ENCODE results near the gene CDH13.

Gene CDH13

GRCh38 chr16:83404261-83404660, 777.5 kb downstream of the CDH13 start:
- H3K27ac ChIP-seq: no peak overlapping the region
- TF ChIP-seq CTCF (IDR thresholded peaks at IDR 0.05): no peak
- H3K36me3 ChIP-seq: no peaks in the 10 kb centered on the region
- H3K9me3 ChIP-seq: no peaks in the 10 kb centered on the region
- H3K4me1 ChIP-seq: no peaks in the 10 kb centered on the region
- H3K27me3 ChIP-seq: no peaks in the 10 kb centered on the region
- H3K4me3 ChIP-seq: no peak overlapping the region
- intact Hi-C loops (cut with DNase I; ENCODE audit: low total_unique reads): no loop called here
- DNase-seq: no peak

GRCh38 chr16:83407928-83408327, 781.2 kb downstream of the CDH13 start:
- no peak overlapping the region for H3K4me3 ChIP-seq
- TF ChIP-seq CTCF (IDR thresholded peaks at IDR 0.05): no peak
- H3K9me3 ChIP-seq: no peaks in the 10 kb centered on the region
- no peak for DNase-seq
- no peaks in the 10 kb centered on the region for H3K36me3 ChIP-seq
- intact Hi-C loops (cut with DNase I; ENCODE audit: low total_unique reads): no loop called here
- no peak overlapping the region for H3K27ac ChIP-seq
- H3K27me3 ChIP-seq: no peaks in the 10 kb centered on the region
- H3K4me1 ChIP-seq: no peaks in the 10 kb centered on the region

DNA sequence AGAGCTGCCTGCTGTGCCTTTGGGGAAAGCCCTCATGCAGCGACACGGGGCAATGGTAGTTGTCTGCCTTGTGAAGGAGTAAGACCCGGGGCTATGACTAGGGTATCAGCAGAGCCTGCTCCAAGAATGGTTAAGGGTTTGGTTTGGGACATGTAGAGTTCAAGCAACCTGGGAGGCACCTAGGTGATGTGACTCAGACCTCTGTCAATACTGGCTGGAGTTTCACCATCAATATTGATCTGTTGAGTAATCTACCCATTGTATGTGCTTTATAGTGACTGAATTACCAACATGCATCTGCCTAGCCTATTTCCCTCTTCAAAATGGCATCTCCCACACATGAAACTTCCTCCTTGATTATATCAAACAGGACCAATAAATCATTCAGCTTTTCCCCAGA, 782.6 kb downstream of the CDH13 start:
- Histone ChIP-seq H3K4me1 (no peaks in the 10 kb centered on the region), H3K4me3 (no peak overlapping the region), H3K36me3 (no peaks in the 10 kb centered on the region), H3K9me3 (no peaks in the 10 kb centered on the region), H3K27ac (no peak overlapping the region), H3K27me3 (no peaks in the 10 kb centered on the region)
- DNase-seq: no peak
- intact Hi-C loops (cut with DNase I; ENCODE audit: low total_unique reads): no loop called here
- TF ChIP-seq CTCF (IDR thresholded peaks at IDR 0.05): no peak

DNA sequence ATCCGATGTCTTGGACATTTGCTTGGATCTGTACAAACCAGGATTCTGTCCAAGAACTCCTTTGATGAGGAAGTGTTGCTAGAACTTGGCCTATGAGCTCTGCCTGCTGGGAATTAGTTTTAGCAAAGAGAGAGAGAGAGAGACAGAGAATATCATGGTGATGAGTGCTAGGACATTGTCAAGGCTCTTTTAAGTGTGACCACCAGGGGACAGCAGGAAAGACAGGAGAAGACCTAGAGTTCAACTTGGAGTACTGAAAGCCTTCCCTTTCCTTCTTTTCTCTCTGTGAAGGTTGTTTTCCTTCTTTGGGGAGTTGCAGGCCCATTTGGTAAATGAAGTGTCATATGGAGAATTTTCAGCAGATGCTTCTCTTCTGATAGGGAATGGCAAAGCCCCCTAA, 791.8 kb downstream of the CDH13 start:
- no peak for TF ChIP-seq CTCF (IDR thresholded peaks at IDR 0.05)
- Histone ChIP-seq H3K4me1 (no peaks in the 10 kb centered on the region), H3K9me3 (no peaks in the 10 kb centered on the region), H3K27me3 (no peaks in the 10 kb centered on the region), H3K36me3 (no peaks in the 10 kb centered on the region), H3K27ac (no peak overlapping the region), H3K4me3 (no peak overlapping the region)
- DNase-seq: no peak
- intact Hi-C loops (cut with DNase I; ENCODE audit: low total_unique reads): no loop called here

- Histone ChIP-seq H3K27me3 (no peaks in the 10 kb centered on the region), H3K27ac (no peak overlapping the region), H3K4me3 (no peak overlapping the region), H3K9me3 (no peaks in the 10 kb centered on the region), H3K4me1 (no peaks in the 10 kb centered on the region), H3K36me3 (no peaks in the 10 kb centered on the region)
- TF ChIP-seq CTCF (IDR thresholded peaks at IDR 0.05): no peak
- DNase-seq: no peak
- intact Hi-C loops (cut with DNase I; ENCODE audit: low total_unique reads): no loop called here
Observed at GRCh38 chr16:83420206-83420760, 793.5 kb downstream of the CDH13 start.

DNA sequence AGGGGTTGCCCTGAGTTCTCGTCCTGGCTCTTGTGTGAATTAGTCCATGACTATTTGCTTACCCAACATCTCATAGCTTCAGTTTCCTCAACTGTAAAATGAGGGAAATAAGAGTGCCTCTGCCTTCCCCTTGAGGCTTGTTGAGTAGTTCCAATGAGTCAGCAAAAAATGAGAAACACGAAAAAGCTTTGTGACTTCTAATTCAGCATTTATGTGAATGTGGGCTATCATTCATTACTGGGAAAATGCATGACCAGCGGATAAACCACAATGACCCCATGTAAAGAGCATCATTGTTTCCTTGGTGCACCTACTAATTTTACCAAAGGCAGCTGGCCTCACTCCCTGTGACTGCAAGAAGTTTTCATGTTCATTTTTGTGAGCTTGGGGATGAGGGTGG, 806.4 kb downstream of the CDH13 start:
- Histone ChIP-seq H3K4me3 (no peak overlapping the region), H3K27me3 (no peaks in the 10 kb centered on the region), H3K27ac (no peak overlapping the region), H3K36me3 (no peaks in the 10 kb centered on the region), H3K9me3 (no peaks in the 10 kb centered on the region), H3K4me1 (peaks cover 0 to 8% (median 2%) of the 10 kb centered on the region in 4 donors)
- no peak for TF ChIP-seq CTCF (IDR thresholded peaks at IDR 0.05)
- no peak for DNase-seq
- intact Hi-C loops (cut with DNase I; ENCODE audit: low total_unique reads): no loop called here

Data from tibial artery (tissue), 4 donors.